K562 (cell line): Measurements from ENCODE around the gene STPG4. TPM values are rescaled to one million over a fixed set of nuclear protein-coding genes. Genes with fewer than 3 reads are reported as not detected.

Experiments used
- ATAC-seq: fragments of 200-7000 bp; cut with Tn5 transposase; 3 replicates; pipeline ENCODE4 v1.9.1; 2020; ENCODE audit warnings: moderate library complexity
- BruUV-seq: library from RNA; stranded (reverse); fragments of 400-500 nt; replicated peaks from 2 replicates; lab custom pipeline; 2021; lab: Mats Ljungman, UMichigan
- CTCF ChIA-PET: fragments of 300-600 bp; formaldehyde crosslinking; extraction: SDS; loops from one replicate; lab custom pipeline; 2021; ENCODE audit warnings: low intra/inter-chr PET ratio; lab: Yijun Ruan, JAX
- POLR2A ChIA-PET: fragments of 300-600, 350-650 bp; sonication (Branson Sonifier 250); formaldehyde crosslinking; extraction: SDS; loops from one replicate; lab custom pipeline; 2021; ENCODE audit warnings: antibody characterized with exemption, inconsistent platforms; lab: Yijun Ruan, JAX
- DNase-seq, 4 experiments: peaks; one replicate each; pipeline versions ENCODE4 v3.0.0 to v3.0.0-alpha.2; 2011 to 2018; ENCODE audit warnings: low spot score in 3 of 4, mixed read lengths in 3 of 4; ENCODE audit errors: extremely low read depth in 1 of 4
- FAIRE-seq: peaks from 2 replicates; lab custom pipeline; 2011; peaks lifted over from hg19 to GRCh38; lab: Jason Lieb, UNC
- H2AFZ ChIP-seq: 2 replicates; pipeline ENCODE4 v1.6.0; 2011; ENCODE audit warnings: low read depth, low read length, control low read depth, inconsistent platforms
- H3K27ac ChIP-seq: fragments of 200-600 bp; 3 replicates; pipeline ENCODE4 v1.8.0; 2011; ENCODE audit warnings: low read depth, mild to moderate bottlenecking, control low read depth, inconsistent platforms, low read length, moderate library complexity, mixed read lengths; ENCODE audit errors: extremely low read depth
- H3K27me3 ChIP-seq, 2 experiments: fragments of 300-600 bp in 1 of 2; 2 replicates in 1 of 2; 3 replicates in 1 of 2; pipeline versions ENCODE4 v1.6.0 to v1.8.0; 2011; ENCODE audit warnings: inconsistent platforms in 2 of 2, low read length in 2 of 2, mild to moderate bottlenecking in 1 of 2, mixed read lengths in 1 of 2, moderate library complexity in 1 of 2; ENCODE audit not compliant: control insufficient read depth in 2 of 2, insufficient read depth in 2 of 2
- H3K36me3 ChIP-seq: fragments of 300-600 bp; 3 replicates; pipeline ENCODE4 v1.8.0; 2011; ENCODE audit warnings: mild to moderate bottlenecking, low read length, inconsistent platforms; ENCODE audit not compliant: control insufficient read depth, insufficient read depth
- H3K4me1 ChIP-seq, 2 experiments: fragments of 200-600 bp in 1 of 2; replicated peaks in 1 of 2; 2 replicates in 1 of 2; 3 replicates in 1 of 2; pipeline versions ENCODE4 v1.5.1 to v1.8.0; 2011; ENCODE audit warnings: inconsistent platforms in 2 of 2, low read length in 2 of 2, mild to moderate bottlenecking in 1 of 2, mixed read lengths in 1 of 2, moderate library complexity in 1 of 2; ENCODE audit not compliant: control insufficient read depth in 2 of 2, insufficient read depth in 2 of 2
- H3K4me2 ChIP-seq: 2 replicates; pipeline ENCODE4 v1.6.1; 2011; ENCODE audit warnings: low read length, control low read depth, inconsistent platforms, mixed read lengths; ENCODE audit not compliant: insufficient read depth
- H3K4me3 ChIP-seq: fragments of 200-600 bp; sonication (generic), shearing (Covaris generic); 2 replicates; pipeline ENCODE4 v1.5.1; 2016; ENCODE audit warnings: control low read depth, inconsistent platforms
- H3K79me2 ChIP-seq: fragments of 200-600 bp; 3 replicates; pipeline ENCODE4 v1.8.0; 2011; ENCODE audit warnings: low read length, inconsistent platforms; ENCODE audit not compliant: control insufficient read depth, insufficient read depth
- H3K9ac ChIP-seq, 2 experiments: 2 replicates each; pipeline versions ENCODE4 v1.6.0 to v1.6.1; 2011; ENCODE audit warnings: low read depth in 2 of 2, low read length in 2 of 2, control low read depth in 1 of 2, inconsistent platforms in 1 of 2, mild to moderate bottlenecking in 1 of 2, mixed read lengths in 1 of 2; ENCODE audit not compliant: insufficient read depth in 1 of 2
- H3K9me1 ChIP-seq: one replicate; pipeline ENCODE4 v1.6.0; 2011; ENCODE audit warnings: inconsistent platforms, mild to moderate bottlenecking, low read length, moderate library complexity; ENCODE audit not compliant: control insufficient read depth, insufficient read depth
- H3K9me3 ChIP-seq: replicated peaks from 2 replicates; pipeline ENCODE4 v1.5.1; 2011; ENCODE audit warnings: low read depth, low read length, inconsistent platforms; ENCODE audit not compliant: control insufficient read depth, insufficient read depth
- H4K20me1 ChIP-seq: replicated peaks from 2 replicates; pipeline ENCODE4 v1.6.1; 2011; ENCODE audit warnings: low read length, inconsistent platforms, mixed read lengths; ENCODE audit not compliant: control insufficient read depth, insufficient read depth
- GATA2 ChIP-seq: sonication (generic); formaldehyde crosslinking; IDR thresholded peaks from 2 replicates; pipeline ENCODE4 v1.4.0; 2020; ENCODE audit warnings: mild to moderate bottlenecking, missing genetic modification reagents
- HMG20B ChIP-seq: fragments of 250-450 bp; sonication (Bioruptor Pico); IDR thresholded peaks from 2 replicates; pipeline ENCODE4 v1.5.0; 2021; ENCODE audit warnings: mild to moderate bottlenecking
- KDM5B ChIP-seq: fragments of 200-600 bp; sonication (generic); IDR thresholded peaks from 2 replicates; pipeline ENCODE4 v1.6.1; 2012; ENCODE audit warnings: low read depth, mild to moderate bottlenecking, moderate library complexity, low read length, control low read depth, inconsistent platforms; ENCODE audit not compliant: insufficient replicate concordance
- NFYB ChIP-seq: IDR thresholded peaks from 2 replicates; pipeline ENCODE4 v1.6.1; 2011; ENCODE audit warnings: mild to moderate bottlenecking, moderate library complexity; ENCODE audit not compliant: insufficient read length; ENCODE audit errors: extremely low read depth
- NUFIP1 ChIP-seq: fragments of 450-650 bp; IDR thresholded peaks from 2 replicates; pipeline ENCODE4 v1.6.1; 2018; ENCODE audit not compliant: partially characterized antibody
- RAD21 ChIP-seq, 2 experiments: fragments of 250-450 bp in 1 of 2; fragments of 450-650 bp in 1 of 2; sonication (Bioruptor Pico) in 1 of 2; formaldehyde crosslinking in 1 of 2; IDR thresholded peaks in 1 of 2; conservative IDR thresholded peaks in 1 of 2; 2 replicates each; pipeline versions ENCODE4 v1.4.0 to v1.8.0; 2020 to 2022; ENCODE audit warnings: mild to moderate bottlenecking in 2 of 2, moderate library complexity in 1 of 2
- ZFX ChIP-seq: sonication (generic); formaldehyde crosslinking; IDR thresholded peaks from 2 replicates; pipeline ENCODE4 v1.8.0; 2022; ENCODE audit warnings: mild to moderate bottlenecking, missing genetic modification reagents, moderate library complexity
- ZNF146 ChIP-seq: IDR thresholded peaks from one replicate; pipeline ENCODE4 v1.6.1; 2018; ENCODE audit warnings: missing compliant biosample characterization; ENCODE audit not compliant: unreplicated experiment
- ZNF280B ChIP-seq: fragments of 250-450 bp; sonication (Bioruptor Pico); IDR thresholded peaks from 2 replicates; pipeline ENCODE4 v1.5.1; 2021; ENCODE audit warnings: mild to moderate bottlenecking
- ZNF583 ChIP-seq: fragments of 250-450 bp; sonication (Bioruptor Pico); IDR thresholded peaks from 2 replicates; pipeline ENCODE4 v1.4.0; 2020
- WGBS: fragments of 100-300 bp; shearing (Covaris generic); methylation state at CpG from one replicate; pipeline ENCODE4 v1.1.6; 2016; ENCODE audit warnings: low coverage, mixed read lengths; ENCODE audit not compliant: insufficient coverage; ENCODE audit errors: missing lambda C conversion rate; 5-methylcytosine and 5-hydroxymethylcytosine counted together
- in situ Hi-C: fragments of 300-500 bp; cut with MboI; formaldehyde crosslinking; loops from 4 replicates; pipeline ENCODE4 v1.15.0; 2018; ENCODE audit warnings: inconsistent platforms, mixed read lengths
- intact Hi-C: fragments of 100-400 bp; cut with micrococcal nuclease; formaldehyde crosslinking; loops from 2 replicates; pipeline ENCODE4 v1.14.2; 2022
- polyA plus RNA-seq, 8 experiments: library from polyadenylated mRNA; depleted of rRNA in 4 of 8; stranded (reverse) in 5 of 8; unstranded in 3 of 8; fragments of >200 nt; fragmentation: Nextera tagmentation in 2 of 8; fragmentation: Illumina TruSeq in 1 of 8; extraction: Ambion mirVana in 2 of 8; extraction: Trizol in 1 of 8; gene quantifications; 2 replicates each; pipeline versions ENCODE4 v1.2.1 to v1.2.3, GENCODE V29; 2011 to 2014; ENCODE audit warnings: inconsistent platforms in 1 of 8, missing spikeins in 1 of 8
- total RNA-seq, 7 experiments: library from RNA; depleted of rRNA in 6 of 7; stranded (reverse); fragments of >200 nt in 6 of 7; fragmentation: Illumina TruSeq in 2 of 7; extraction: Trizol in 2 of 7; gene quantifications; 2 replicates each; pipeline versions ENCODE4 v1.2.1 to v1.2.3, GENCODE V29; 2011 to 2021; ENCODE audit warnings: low replicate concordance in 1 of 7
- TF ChIP-seq, protein P1 (sequence below): fragments of 250-450 bp; sonication (Bioruptor Pico); IDR thresholded peaks from 2 replicates; pipeline ENCODE4 v1.8.0; 2022; ENCODE audit warnings: moderate library complexity, mild to moderate bottlenecking, inconsistent platforms

The STPG4 gene
- total and polyA plus RNA-seq, 9 of the 15 experiments (the other 6 are each of a cell fraction or from before 2014, with no cell fraction given) = 0.10 to 0.68 (median 0.22) TPM; not detected in 6

- Histone ChIP-seq H3K4me3 (no peak overlapping the region), H3K79me2 (no peaks in the 10 kb centered on the region)
- TF ChIP-seq, protein P1, sequence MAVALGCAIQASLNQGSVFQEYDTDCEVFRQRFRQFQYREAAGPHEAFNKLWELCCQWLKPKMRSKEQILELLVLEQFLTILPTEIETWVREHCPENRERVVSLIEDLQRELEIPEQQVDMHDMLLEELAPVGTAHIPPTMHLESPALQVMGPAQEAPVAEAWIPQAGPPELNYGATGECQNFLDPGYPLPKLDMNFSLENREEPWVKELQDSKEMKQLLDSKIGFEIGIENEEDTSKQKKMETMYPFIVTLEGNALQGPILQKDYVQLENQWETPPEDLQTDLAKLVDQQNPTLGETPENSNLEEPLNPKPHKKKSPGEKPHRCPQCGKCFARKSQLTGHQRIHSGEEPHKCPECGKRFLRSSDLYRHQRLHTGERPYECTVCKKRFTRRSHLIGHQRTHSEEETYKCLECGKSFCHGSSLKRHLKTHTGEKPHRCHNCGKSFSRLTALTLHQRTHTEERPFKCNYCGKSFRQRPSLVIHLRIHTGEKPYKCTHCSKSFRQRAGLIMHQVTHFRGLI (CRISPR knock-in tag) = no peak
- TF ChIP-seq, all 486 proteins: peak for 0
- Histone ChIP-seq H3K9ac (no peak overlapping the region), H3K4me2 (no peak overlapping the region), H3K27ac (no peak overlapping the region), H3K4me1 (peaks cover 0 to 6% of the 10 kb centered on the region in 2 experiments; a peak in 4 of 5 replicates), H3K27me3 (no peaks in the 10 kb centered on the region), H3K9me1 (no peaks in the 10 kb centered on the region), H3K9me3 (no peaks in the 10 kb centered on the region), H3K36me3 (peaks cover 5% of the 10 kb centered on the region; the same call in 2 of the 3 replicates), H4K20me1 (no peaks in the 10 kb centered on the region), H2AFZ (no peak overlapping the region)
- 64% methylated on average over 4 of the region's 4 CpGs for WGBS
- ChIA-PET CTCF (no interaction called here), POLR2A (no interaction called here)
- in situ Hi-C loops (no loop called here), intact Hi-C loops (no loop called here)
- no TSS peak for BruUV-seq
- FAIRE-seq = no peak
- no peak for DNase-seq
- no peak for ATAC-seq
Observed at GRCh38 chr2:47043891-47044239, 111.2 kb downstream of the STPG4 start.

DNA sequence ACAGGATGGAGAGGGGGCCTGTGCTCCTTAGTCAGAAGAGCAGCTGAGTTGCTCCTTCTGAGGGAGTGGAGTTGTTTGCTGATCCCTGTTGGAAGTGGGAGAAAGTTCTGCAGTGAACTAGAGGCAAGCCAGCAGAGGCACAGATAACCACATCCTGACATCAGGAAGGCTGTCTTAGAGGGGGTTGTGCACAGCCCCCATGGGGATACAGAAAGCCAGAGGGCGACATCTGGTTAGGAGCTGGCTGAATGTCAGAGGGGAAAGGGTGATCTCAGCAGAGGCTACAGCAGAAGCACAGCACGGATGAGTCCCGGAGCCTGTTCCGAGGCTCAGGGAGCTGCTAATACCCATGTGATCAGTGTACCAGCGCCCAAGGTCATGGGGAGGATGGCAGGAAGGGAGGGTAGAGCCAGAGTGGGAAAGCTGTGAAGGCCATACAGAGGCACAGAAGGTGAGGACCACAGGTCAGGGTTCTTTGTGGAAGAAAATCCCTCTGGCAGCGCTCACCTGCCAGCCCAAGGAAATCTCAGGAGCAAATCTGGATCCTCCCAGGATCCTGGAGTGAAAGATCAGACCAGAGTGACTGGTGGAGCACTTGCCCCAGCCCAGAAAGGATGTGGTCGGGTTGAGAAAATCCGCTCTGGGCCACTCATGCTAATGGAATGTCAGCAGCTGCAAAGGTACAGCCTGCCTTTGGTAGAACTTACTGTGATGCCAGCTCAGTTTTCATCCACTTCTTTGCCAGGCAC, 111.8 kb downstream of the STPG4 start:
- ATAC-seq = no peak
- no peak for FAIRE-seq
- Histone ChIP-seq H3K36me3 (peaks cover 5% of the 10 kb centered on the region; the same call in 2 of the 3 replicates), H3K27me3 (no peaks in the 10 kb centered on the region), H3K9ac (peak overlapping the region in 1 of 2 experiments; percentile 50; a peak in 2 of 4 replicates), H4K20me1 (no peaks in the 10 kb centered on the region), H3K27ac (no peak overlapping the region), H3K79me2 (no peaks in the 10 kb centered on the region), H3K4me3 (no peak overlapping the region), H3K9me3 (no peaks in the 10 kb centered on the region), H2AFZ (no peak overlapping the region), H3K9me1 (no peaks in the 10 kb centered on the region), H3K4me2 (no peak overlapping the region), H3K4me1 (peaks cover 0 to 6% of the 10 kb centered on the region in 2 experiments; a peak in 4 of 5 replicates)
- intact Hi-C loops (no loop called here), in situ Hi-C loops (no loop called here)
- DNase-seq = no peak
- no TSS peak for BruUV-seq
- ChIA-PET CTCF (interaction anchor here (0.6 kb wide), 1 partner anchor 235 kb away, joined by 5 read pairs; no protein-coding TSS in a partner anchor), POLR2A (interaction anchor here (0.8 kb wide), 1 partner anchor 14 kb away, joined by 5 read pairs; no protein-coding TSS in a partner anchor)
- WGBS = 59% methylated on average over 8 of the region's 8 CpGs
- no peak for TF ChIP-seq ZNF583 (CRISPR knock-in tag)
- peak in 1 of 2 experiments; percentile 7; a peak in 1 of 4 replicates for TF ChIP-seq RAD21 (CRISPR knock-in tag; conservative IDR thresholded peaks at IDR 0.05 in 1 of 2, IDR thresholded peaks at IDR 0.05 in 1 of 2)
- TF ChIP-seq HMG20B (CRISPR knock-in tag) = no peak
- no peak for TF ChIP-seq NFYB
- no peak for TF ChIP-seq ZNF146 (CRISPR knock-in tag)
- no peak for TF ChIP-seq NUFIP1
- TF ChIP-seq KDM5B = no peak
- TF ChIP-seq ZFX = no peak
- TF ChIP-seq GATA2 (CRISPR knock-in tag) = no peak
- TF ChIP-seq ZNF280B (CRISPR knock-in tag) = no peak
